ENCODE measurements around the gene MRPS10.

DNA sequence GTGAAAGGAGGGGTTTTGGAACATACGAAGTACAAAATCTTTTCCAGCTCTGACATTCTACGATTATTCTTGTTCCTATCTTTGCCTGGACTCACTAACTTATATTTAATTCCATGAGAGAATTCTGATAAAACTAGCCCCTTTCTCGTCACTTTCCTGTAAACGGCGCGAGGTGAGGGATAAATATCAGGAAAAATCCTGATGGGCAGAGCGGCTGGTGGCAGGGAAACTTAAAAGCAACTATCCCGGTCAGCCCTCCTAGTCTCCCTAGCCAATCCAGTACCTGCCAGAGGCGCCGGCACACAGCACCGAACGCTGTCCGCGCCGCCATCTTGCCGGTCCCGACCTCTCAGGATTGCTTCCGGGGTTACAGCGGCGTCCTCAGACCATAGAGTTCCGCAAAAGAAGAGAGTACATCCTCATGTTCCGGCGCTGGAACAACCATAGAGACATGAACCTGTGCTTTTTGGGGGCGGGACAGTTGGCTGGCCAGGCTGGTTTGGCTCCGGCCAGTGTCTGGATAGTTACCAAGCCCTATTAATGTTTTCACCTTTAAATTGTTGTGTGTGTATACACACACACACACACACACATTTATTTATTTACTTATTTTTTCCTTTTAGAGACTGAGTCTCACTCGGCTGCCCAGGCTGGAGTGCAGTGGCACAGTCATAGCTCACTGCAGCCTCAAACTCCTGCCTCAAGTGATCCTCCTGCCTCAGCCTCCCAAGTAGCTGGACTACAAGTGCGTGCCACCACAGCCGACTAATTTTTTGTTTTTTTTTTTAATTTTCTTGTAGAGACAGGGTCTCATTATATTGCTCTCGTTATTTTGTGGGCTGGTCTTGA is at the start of gene MRPS10:
- TF ChIP-seq EZH2 (IDR thresholded peaks at IDR 0.05; ENCODE audit: insufficient read depth, poor library complexity, severe bottlenecking) (no peak), EZH2phosphoT487 (IDR thresholded peaks at IDR 0.05; ENCODE audit: insufficient read depth, low read depth) (no peak)
